ENCODE results near the gene SPDYC.

- TF ChIP-seq CTCF (conservative IDR thresholded peaks at IDR 0.05; ENCODE audit: low read depth in 2 of 2) (no peak), JUNB (IDR thresholded peaks at IDR 0.05; ENCODE audit: unreplicated experiment) (no peak), POLR2AphosphoS5 (IDR thresholded peaks at IDR 0.05; ENCODE audit: low read depth) (no peak), EZH2 (IDR thresholded peaks at IDR 0.05; ENCODE audit: low read depth, unreplicated experiment) (no peak), ZNF114 (CRISPR knock-in tag; IDR thresholded peaks at IDR 0.05) (no peak), REST (IDR thresholded peaks at IDR 0.05; ENCODE audit: unreplicated experiment) (no peak)
Measured at GRCh38 chr11:65133724-65134123, 36.3 kb upstream of the SPDYC start.
